Kasumi-1 (cell line): Measurements from ENCODE around the gene MARCO.
"Not testable (repeated sequence)": the region's sequence is repeated elsewhere in the genome, so short reads cannot be mapped to it uniquely, and the experiment has no call there.

ENCODE experiments used
- DNase-seq, 2 experiments: peaks; one replicate each; lab custom pipeline; 2025; lab: John Stamatoyannopoulos, UW

The MARCO gene

GRCh38 chr2:118929059-118929458 lies 12.9 kb upstream of the MARCO start:
- no peak for DNase-seq

DNA sequence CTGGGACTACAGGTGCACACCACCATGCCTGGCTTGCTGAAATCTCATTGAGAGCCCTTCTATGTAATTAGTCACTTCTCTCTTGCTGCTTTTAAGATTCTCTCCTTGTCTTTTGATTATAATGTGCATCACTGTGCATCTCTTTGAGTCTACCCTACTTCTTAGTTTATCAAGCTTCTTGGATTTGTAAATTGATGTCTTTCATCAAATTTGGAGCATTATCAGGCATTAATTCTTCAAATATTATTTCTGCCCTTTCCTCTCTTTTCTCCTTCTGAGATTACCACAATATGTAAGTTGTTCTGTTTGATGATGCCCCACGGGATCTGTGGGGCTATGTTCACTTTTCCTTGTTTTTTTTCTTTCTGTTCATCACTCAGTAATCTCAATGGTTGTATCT lies 9.0 kb upstream of the MARCO start:
- DNase-seq: no peak

GRCh38 chr2:118936306-118936705 lies 5.7 kb upstream of the MARCO start:
- DNase-seq: no peak

DNA sequence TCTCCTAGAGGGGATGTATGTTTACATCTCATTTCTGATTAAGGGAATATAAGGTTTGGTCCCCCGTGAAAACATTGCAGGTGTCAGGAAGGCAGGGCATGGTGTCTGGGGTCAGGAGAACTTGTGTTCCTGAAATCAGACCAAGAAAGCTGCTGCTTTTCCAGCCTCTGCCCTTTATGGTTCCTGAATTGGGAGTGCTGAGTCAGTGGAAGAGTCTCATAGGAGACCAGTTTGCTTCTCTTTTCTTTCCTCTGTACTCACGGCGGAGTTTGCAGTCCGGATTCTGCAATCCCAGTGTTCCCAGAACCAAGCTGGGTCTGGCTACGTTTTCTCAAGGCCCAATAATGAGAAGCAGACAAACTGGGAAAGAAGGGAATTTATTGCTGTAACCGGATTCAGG lies 5.1 kb upstream of the MARCO start:
- no peak for DNase-seq

DNA sequence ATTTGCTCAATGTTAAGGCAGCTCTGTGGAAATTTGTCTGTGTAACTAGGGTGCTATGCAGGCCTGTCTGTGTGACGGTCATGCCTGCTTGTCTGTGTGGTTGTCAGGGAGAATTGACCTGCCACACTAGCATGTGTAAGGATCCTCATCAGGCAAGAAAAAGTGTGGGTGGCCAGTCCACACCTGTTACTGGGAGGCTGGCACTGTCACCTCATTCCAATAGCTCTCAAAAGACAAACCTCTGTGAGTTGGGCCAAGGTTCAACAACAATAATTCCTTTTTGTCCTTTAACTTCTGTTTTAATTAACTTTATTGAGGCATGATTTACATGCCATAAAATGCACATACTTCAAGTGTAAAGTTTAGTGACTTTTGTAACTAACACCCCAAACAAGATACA lies 4.2 kb upstream of the MARCO start:
- no peak for DNase-seq

- DNase-seq: peak in 1 of 2 experiments; percentile 52
Measured at GRCh38 chr2:118939994-118940393, 2.0 kb upstream of the MARCO start.

GRCh38 chr2:118940486-118941120 lies 1.4 kb upstream of the MARCO start:
- DNase-seq: peak; percentile 88 to 91

GRCh38 chr2:118943286-118943685 lies 1.3 kb downstream of the MARCO start:
- DNase-seq: no peak

DNA sequence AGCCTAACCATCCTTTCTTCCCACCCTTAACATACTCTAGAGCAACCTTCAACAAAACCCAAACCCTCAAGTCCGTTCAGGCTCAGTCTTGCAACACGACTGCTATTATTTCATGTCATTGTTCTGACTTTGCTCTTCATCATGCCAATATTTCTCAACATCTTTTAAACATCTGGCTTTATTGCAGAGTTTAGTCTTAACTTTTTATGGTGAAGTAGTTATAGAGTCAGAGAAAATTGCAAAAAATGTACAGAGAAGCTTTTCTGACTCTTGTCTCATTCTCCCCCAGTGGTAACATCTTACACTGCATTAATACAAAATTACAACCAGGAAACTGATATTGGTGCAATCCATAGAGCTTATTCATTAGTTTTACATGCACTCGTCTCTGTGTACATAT lies 3.9 kb downstream of the MARCO start:
- DNase-seq: peak; percentile 14 to 39

DNA sequence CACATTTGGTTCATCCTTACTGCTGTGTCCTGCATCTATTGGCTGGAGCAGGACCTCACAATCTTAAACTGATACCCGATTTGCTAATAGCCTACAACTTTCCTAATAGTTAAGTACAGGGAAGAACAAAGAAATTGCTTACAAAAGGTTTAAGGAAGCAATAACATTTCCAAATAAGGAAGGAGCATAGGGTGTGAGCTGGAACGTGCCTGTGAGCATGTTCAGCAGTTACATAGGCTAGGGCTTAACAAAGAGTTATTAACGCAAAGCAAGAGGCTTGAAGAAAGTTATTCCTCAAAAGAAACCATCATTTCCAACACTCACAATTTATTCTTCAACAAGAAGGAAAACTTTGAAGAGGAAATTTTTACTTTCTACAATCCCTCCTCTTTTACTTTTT lies 6.3 kb downstream of the MARCO start:
- DNase-seq: not testable (repeated sequence)

- DNase-seq: no peak
Measured at GRCh38 chr2:118954297-118955060, 12.5 kb downstream of the MARCO start.

DNA sequence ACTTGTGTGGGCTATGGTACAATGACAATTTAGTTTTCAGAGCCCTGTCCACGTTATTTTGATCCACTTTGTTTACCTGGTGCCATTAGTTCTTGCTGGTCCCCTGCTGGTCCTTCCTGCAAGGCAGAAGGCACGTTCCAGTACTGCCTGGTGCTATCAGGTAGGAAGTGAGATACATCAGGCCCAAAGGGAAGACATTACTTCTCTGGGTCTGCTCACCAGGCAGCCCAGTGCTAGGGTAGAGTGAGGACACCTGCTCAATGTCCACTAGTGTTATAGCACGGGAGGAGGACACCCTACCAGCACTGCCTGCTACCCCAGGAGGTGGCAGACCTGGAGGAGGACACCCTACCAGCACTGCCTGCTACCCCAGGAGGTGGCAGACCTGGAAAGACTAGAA lies 23.7 kb downstream of the MARCO start:
- DNase-seq: no peak

GRCh38 chr2:118967124-118967880 lies 25.3 kb downstream of the MARCO start:
- DNase-seq: no peak

- DNase-seq: peak in 1 of 2 experiments; percentile 6
Measured at GRCh38 chr2:118968042-118968441, 26.0 kb downstream of the MARCO start.

DNA sequence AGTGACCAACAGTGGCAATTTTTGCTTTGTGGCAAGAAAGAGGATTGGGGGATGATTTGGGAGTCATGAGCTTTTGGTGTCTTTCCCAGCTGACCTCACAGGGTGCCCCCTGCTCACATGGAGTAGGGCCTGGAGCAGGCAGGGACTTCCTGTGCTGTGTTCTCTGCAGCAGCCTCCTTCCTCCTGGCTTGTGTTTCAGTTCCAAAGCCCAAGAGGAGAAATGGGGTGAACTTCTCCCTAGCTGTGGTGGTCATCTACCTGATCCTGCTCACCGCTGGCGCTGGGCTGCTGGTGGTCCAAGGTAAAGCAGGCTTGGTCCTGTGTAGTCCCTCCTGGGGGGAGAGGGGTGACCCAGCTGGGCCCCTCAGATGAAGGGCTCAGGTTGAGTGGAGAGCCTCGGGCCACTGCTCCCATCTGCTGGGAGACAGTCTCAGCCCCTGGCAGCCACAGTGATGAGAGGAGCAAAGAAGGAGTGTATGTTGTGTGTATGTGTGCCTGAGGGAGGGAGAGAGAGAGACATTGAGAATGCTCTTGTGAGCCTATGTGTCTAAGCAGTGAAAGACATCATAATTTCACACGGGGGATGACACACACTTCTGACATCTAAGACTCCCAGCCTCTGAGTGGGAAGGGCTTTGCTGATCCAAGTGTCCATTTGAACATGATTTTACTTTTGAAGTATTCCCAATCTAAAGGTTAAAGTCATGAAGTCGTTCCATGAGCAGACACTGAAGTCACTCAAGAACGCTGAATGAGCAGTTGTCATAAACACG lies 27.2 kb downstream of the MARCO start:
- no peak for DNase-seq

GRCh38 chr2:118969734-118970395 lies 27.9 kb downstream of the MARCO start:
- no peak for DNase-seq

DNA sequence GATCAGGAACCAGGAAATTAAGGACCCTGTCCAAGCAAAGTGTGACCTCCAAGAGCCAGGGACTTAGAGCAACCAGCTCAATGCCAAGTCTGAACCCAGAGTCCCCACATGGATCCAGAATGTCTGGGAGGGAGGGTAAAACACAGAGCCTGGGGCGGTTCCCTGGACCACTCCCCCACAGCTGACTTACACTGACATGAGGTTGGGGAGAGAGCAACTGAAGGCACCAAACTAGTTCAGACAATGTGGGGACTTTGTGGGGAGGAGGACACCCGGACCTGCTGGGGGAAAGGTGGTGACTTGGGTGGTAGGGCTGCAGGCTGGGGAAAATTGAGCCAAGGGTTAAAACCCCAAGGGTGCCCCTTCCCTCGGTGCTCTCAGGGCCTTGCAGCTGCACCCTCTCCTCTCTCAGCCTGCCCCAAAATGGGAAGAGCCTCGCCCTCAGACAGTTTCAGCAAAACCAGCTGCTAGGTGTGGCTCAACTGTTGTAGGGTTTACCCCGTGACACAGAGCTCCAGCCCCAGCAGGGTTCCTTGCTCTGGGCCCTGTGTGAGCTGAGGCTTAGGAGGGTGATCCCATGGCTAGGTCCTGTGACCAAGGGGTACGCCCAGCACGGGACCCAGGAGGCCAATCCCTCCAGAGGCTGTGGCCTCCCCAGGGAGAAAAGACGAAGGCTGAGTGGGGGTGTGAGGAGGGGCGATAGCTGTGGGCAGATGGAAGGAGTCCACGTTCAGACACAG lies 28.6 kb downstream of the MARCO start:
- peak in 1 of 2 experiments; percentile 10 for DNase-seq

- DNase-seq: no peak
Measured at GRCh38 chr2:118971245-118972122, 29.5 kb downstream of the MARCO start.

- DNase-seq: no peak
Measured at GRCh38 chr2:118973542-118973951, 31.6 kb downstream of the MARCO start.
